ENCODE measurements around the gene IL17A. TPM values are rescaled to one million over a fixed set of nuclear protein-coding genes. Genes with fewer than 3 reads are reported as not detected.
"Not testable (repeated sequence)": the region's sequence is repeated elsewhere in the genome, so short reads cannot be mapped to it uniquely, and the experiment has no call there.

IL17A gene
- total RNA-seq, 4 donors from 2014 or later = not detected

DNA sequence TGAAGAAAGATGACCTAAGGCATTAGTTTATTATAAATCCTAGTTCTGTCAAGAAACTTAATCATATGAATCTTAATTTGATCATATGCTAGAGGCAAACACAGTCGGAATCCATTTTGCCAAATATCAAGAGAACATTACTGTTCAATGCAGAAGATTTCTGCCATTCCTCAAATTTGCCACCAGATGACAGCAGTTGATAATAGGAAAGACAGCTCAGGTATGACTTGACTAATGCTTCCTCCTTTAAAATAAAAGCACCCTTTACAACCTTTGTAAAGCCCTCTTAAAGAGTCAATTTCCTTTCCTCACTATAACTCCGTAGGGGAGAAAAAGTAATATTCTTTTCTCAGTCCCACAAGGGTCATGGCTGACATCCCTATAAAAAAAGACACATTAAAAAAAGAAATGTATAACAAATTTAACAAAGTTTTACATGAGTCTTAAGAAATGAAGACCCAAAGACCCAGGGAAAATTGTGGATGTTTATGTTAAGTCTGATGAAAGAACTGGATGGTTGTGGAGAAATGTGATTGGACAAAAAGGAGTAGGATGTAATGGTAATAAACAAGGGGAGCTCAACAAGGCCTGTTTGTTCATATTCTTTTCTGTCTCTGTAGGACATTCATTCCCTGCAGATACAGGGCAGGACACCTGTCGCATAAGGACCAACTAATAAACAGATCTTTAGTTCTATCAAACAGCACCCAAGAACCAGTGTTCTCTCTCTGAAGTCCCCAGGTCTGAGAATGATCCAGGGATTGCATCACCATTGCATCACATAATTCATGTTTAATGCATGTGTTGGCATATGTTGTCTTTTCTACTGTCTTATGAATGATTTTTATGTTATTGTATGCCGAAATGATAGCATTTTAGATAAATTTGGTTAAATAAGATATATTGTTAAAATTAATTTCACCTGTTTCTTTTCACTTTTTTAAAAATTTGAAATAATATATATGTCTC is 23.0 kb upstream of the IL17A start:
- intact Hi-C loops (cut with DNase I) = loop anchor here (5.0 kb wide), 1 partner anchor 99 kb away; no protein-coding TSS in a partner anchor

GRCh38 chr6:52164319-52165094 is 21.7 kb upstream of the IL17A start:
- H3K36me3 ChIP-seq = no peaks in the 10 kb centered on the region
- no peaks in the 10 kb centered on the region for H3K9me3 ChIP-seq
- H3K4me1 ChIP-seq = no peaks in the 10 kb centered on the region
- WGBS = 79% methylated on average over 3 of the region's 3 CpGs
- no peak overlapping the region for H3K4me3 ChIP-seq
- intact Hi-C loops (cut with DNase I) = loop anchor here (5.0 kb wide), 1 partner anchor 98 kb away; no protein-coding TSS in a partner anchor
- H3K27me3 ChIP-seq = peaks cover 0 to 4% (median 0%) of the 10 kb centered on the region in 4 donors
- no peak overlapping the region for H3K27ac ChIP-seq (replicated peaks in 1 of 4)
- no peak for DNase-seq (ENCODE audit: extremely low spot score)
- no peak for TF ChIP-seq CTCF (IDR thresholded peaks at IDR 0.05)
- no peak for TF ChIP-seq EP300 (IDR thresholded peaks at IDR 0.05)
- TF ChIP-seq POLR2AphosphoS5 (IDR thresholded peaks at IDR 0.05) = no peak
- no peak for TF ChIP-seq POLR2A (IDR thresholded peaks at IDR 0.05; ENCODE audit: low read depth)

More for the DNA sequence above, 23.0 kb upstream of the IL17A start:
- Histone ChIP-seq H3K36me3 (no peaks in the 10 kb centered on the region), H3K4me3 (no peak overlapping the region), H3K9me3 (no peaks in the 10 kb centered on the region), H3K27ac (replicated peaks in 1 of 4) (no peak overlapping the region), H3K27me3 (peaks cover 0 to 4% (median 0%) of the 10 kb centered on the region in 4 donors), H3K4me1 (no peaks in the 10 kb centered on the region)
- 62% methylated on average over 4 of the region's 4 CpGs for WGBS
- TF ChIP-seq EP300 (IDR thresholded peaks at IDR 0.05) (no peak), CTCF (IDR thresholded peaks at IDR 0.05) (peak; percentile 18 to 42 (median 30))
- no peak for DNase-seq (ENCODE audit: extremely low spot score)

DNA sequence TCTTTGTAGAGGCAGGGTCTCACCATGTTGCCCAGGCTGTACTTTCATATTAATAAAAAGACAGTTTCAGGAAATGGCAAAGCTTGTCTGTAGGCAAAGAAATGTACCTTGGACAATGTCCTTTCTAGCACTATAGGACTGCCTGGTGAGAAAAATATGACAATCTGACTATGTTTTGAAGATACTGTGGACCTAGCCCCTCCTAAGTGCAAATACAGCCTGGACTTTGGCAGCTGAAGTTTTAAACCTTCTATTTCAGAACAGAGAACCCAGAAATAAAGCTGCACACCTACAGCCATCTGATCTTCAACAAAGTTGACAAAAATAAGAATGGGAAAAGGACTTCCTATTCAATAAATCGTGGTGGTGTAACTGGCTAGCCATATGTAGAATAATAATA is 18.9 kb upstream of the IL17A start:
- intact Hi-C loops (cut with DNase I) = no loop called here
- 79% methylated on average over 1 of the region's 1 CpG for WGBS

DNA sequence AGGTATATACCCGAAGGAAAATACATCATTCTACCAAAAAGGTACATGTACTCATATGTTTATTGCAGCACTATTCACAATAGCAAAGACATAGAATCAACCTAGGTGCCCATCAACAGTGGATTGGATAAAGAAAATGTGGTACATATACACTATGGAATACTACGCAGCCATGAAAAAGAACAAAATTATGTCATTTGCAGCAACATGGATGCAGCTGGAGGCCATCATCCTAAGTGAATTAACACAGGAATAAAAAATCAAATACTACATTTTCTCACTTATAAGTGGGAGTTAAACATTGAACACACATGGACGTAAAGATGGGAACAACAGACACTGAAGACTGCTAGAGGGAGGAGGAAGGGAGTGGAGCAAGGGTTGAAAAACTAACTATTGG is 17.8 kb upstream of the IL17A start:
- H3K4me3 ChIP-seq; H3K4me1 ChIP-seq; H3K27me3 ChIP-seq; intact Hi-C loops (cut with DNase I); H3K9me3 ChIP-seq; H3K36me3 ChIP-seq; DNase-seq (ENCODE audit: extremely low spot score); H3K27ac ChIP-seq (replicated peaks in 1 of 4): not testable (repeated sequence)
- 31% methylated on average over 3 of the region's 3 CpGs for WGBS

More for the DNA sequence above, 18.9 kb upstream of the IL17A start:
- H3K27me3 ChIP-seq = peaks cover 0 to 4% (median 0%) of the 10 kb centered on the region in 4 donors
- no peak for DNase-seq (ENCODE audit: extremely low spot score)
- TF ChIP-seq EP300 (IDR thresholded peaks at IDR 0.05) = no peak
- no peaks in the 10 kb centered on the region for H3K4me1 ChIP-seq
- H3K36me3 ChIP-seq = no peaks in the 10 kb centered on the region
- H3K4me3 ChIP-seq = no peak overlapping the region
- no peaks in the 10 kb centered on the region for H3K9me3 ChIP-seq
- H3K27ac ChIP-seq (replicated peaks in 1 of 4) = no peak overlapping the region

- intact Hi-C loops (cut with DNase I) = no loop called here
- no peak for TF ChIP-seq CTCF (IDR thresholded peaks at IDR 0.05)
- TF ChIP-seq POLR2AphosphoS5 (IDR thresholded peaks at IDR 0.05) = no peak
- Histone ChIP-seq H3K9me3 (no peaks in the 10 kb centered on the region), H3K36me3 (no peaks in the 10 kb centered on the region), H3K27me3 (no peaks in the 10 kb centered on the region), H3K4me1 (no peaks in the 10 kb centered on the region), H3K4me3 (no peak overlapping the region), H3K27ac (replicated peaks in 1 of 4) (no peak overlapping the region)
- WGBS = 90% methylated on average over 3 of the region's 3 CpGs
- DNase-seq (ENCODE audit: extremely low spot score) = no peak
Measured at GRCh38 chr6:52174118-52174517, 12.1 kb upstream of the IL17A start.

Data from esophagus muscularis mucosa (tissue), 4 donors.